ENCODE measurements around the gene CNOT2.
A peak's percentile ranks its signal among the peaks of the same experiment; 100 is the strongest.

Gene CNOT2, protein sequence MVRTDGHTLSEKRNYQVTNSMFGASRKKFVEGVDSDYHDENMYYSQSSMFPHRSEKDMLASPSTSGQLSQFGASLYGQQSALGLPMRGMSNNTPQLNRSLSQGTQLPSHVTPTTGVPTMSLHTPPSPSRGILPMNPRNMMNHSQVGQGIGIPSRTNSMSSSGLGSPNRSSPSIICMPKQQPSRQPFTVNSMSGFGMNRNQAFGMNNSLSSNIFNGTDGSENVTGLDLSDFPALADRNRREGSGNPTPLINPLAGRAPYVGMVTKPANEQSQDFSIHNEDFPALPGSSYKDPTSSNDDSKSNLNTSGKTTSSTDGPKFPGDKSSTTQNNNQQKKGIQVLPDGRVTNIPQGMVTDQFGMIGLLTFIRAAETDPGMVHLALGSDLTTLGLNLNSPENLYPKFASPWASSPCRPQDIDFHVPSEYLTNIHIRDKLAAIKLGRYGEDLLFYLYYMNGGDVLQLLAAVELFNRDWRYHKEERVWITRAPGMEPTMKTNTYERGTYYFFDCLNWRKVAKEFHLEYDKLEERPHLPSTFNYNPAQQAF

DNA sequence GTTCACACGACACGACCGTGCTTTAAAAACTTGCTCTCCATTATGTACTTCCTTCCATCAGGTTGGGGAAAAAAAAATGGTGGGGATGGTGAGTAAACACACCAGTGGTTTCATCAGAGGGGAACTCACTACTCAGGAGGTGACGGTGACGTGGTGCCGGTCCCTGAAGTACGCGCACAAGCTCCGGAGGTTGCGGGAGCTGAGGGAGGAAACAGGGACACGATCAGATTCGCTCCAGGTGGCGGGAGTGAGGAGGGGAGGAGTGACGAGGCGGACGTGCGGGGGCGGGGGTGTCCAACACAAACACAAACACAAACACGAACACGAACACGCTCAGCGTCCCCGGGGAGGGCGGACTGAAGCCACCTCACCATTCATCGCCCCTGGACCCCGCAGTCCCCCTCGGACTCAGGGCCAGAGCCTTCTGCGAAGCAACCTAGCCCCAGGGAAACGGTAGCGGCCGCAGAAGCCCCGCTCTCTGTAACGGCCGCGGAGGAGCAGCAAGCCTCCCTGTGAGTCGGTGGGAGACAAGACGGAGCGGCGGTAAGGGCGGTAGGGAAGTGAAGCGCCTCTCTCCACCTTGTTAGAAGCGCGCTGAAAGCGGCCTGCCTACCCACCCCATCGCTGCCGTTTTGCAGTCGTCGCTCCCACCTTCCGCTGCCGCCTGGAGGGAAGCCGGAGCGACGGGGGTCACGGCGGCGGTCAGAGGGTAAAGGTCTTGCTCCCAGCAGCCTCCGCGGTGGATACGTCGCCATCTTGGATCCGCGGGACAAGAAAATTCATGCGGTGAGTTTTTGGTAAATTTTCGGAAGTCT, at the start of gene CNOT2:
Gene CNOT2 (plus strand): TSS at position 739 of the 815 bp plus-strand sequence. CDS start 34,794 bp downstream, outside the sequence.
- DNase-seq = peak; percentile 92

DNA sequence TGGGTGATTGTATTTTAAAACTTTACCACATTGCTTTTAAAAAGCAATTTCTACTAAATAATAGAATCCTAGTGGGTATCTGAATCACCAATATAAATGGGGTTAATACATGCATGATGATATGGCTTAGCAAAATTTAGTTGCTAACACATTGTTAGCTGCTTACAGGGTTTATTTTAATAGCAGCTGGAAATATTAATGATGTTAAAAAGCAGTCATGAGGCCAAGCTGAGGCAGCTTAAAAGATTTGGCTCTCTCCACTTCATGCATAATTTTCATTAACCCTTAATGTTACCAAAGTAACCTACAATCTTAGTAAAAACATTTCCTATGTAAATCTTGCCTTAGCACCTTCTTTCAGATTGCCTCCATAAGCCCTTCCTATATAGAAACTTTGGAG, 49.2 kb upstream of the CNOT2 start:
- DNase-seq = no peak

DNA sequence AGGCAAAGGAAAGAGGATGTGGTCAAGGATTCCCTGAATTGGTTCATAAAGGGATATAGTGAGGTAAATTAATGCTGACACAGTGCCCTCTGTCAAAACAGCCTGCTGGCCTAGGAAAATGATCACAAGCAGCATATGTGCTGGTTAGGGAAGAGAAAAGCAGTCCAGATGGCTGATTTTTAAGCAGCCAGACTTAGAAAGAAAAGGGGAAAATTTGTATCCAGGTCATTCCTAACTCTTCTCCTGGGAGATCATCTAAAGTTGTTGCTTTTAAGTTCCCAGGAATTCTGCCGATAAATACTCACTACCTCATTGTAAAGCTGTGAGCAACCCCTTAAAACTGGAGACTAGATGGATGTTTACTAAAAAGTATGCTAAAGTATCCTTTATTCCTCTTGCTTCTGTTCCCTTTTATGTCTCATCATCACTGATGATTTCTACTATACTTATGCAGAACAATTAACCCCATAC, 46.4 kb upstream of the CNOT2 start:
- peak; percentile 74 for DNase-seq

DNA sequence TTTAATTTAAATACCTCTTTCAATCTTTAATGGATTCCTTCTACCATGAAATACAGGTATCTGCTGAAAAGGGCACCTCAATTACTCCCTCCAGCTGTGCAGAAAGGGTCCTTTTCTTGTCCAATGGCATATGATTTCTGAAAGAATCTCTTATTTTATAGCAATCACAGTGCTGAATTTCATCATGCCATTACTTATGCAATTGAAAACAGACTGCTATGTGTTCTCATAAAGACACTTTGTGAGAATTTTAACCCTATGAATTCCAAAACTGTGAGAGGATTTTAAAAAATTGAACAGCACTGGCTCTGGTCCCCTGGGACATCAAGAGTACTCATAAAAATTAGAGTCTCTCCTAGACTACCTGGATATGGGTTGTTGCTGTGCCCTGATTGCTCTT, 45.9 kb upstream of the CNOT2 start:
- peak; percentile 62 for DNase-seq

DNA sequence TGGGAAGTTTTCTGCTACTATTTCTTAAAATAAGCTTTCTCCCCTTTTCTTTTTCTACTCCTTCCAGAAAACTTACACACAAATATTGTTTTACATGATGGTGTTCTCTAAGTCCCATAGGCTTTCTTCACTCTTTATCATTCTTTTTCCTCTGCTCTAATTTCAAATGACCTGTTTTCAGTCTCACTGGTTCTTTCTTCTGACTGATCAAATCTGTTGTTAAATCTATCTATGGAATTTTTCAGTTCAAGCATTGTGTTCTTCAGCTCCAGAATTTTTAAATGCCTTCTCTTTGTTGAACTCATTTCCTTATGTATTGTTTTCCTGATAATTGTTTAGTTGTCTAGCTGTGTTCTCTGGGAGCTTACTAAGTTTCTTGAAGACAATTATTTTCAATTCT, 29.5 kb upstream of the CNOT2 start:
- DNase-seq = no peak

DNA sequence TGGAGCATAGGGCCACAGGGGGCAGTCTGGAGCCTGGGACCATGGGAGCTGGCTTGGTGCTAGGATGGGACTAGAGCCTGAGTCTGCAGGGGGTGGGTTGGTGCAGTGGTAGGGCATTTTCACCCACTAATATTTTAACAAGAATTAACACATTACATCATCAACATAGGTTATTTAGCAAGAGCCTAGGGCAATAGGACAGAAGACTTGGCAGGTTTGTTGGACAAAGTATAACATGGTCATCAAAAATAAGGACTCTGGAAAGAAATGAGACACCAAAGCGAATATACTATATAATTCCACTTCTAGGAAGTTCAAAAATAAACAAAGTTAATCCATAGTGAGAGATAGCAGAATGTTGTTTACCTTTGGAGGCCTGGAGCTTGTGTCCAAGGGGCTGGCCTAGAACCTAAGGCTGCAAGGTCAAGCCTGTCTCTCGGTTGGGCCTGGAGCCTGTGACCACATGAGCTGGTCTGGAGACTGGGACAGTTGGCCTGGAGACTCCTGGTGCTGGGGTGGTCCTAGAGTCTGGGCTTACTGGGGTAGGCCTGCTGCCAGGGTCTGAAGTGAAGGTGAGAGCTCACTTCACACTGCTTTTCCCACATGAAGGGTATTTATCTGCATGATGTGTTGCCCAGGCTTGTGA, 28.1 kb upstream of the CNOT2 start:
- DNase-seq = no peak

DNA sequence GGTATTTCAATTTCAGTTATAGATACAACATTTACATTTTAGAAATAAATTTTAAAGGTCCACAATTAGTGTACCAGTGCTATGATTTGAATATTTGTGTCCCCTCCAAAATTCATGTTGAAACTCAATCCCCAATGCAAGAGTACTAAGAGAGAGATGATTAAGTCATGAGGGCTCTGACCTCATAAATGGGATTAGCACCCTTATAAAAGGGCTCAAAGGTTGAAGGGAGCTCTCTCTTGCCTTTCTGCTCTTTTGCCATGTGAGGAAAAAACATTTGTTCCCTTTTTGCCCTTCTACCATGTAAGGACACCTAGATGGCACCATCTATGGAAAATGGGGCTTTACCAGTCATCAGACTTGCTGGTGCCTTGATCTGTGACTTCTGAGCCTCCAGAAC, 25.8 kb upstream of the CNOT2 start:
- DNase-seq = no peak

DNA sequence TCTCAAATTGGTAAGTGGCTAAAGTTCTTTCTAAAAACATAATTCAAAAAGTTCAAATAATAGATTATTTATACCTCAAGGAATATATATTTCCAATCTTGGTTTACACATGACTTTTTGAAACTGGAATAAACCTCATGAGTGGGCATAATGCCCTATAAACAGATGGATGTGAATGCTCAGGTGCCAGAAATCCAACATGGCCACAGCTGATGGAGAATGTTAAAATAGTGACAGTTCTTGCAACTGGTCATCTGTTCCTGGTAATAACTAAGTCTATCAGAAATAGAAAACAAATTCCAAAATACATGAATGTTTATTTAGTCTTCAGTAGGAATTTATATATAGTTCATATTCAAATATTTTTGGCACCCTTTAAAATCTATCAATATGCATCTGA, 21.6 kb upstream of the CNOT2 start:
- no peak for DNase-seq

DNA sequence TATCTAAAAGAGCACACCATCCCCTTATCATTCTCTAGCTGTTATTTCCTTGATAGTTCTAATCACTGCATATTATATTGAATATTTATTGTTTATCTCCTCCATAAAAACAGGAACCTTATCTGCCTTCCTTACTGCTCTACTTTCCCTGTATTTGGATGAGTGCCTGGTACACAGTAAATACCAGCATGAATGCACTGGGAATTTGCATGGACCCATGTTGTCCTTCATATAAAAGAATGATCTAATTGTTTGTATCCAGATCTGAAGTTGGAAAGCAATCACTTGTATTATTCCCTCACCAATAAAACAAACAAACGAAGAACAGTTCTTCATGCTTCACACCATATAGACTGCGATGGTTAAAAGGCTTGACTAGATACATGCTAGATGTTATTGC, 15.3 kb upstream of the CNOT2 start:
- no peak for DNase-seq

DNA sequence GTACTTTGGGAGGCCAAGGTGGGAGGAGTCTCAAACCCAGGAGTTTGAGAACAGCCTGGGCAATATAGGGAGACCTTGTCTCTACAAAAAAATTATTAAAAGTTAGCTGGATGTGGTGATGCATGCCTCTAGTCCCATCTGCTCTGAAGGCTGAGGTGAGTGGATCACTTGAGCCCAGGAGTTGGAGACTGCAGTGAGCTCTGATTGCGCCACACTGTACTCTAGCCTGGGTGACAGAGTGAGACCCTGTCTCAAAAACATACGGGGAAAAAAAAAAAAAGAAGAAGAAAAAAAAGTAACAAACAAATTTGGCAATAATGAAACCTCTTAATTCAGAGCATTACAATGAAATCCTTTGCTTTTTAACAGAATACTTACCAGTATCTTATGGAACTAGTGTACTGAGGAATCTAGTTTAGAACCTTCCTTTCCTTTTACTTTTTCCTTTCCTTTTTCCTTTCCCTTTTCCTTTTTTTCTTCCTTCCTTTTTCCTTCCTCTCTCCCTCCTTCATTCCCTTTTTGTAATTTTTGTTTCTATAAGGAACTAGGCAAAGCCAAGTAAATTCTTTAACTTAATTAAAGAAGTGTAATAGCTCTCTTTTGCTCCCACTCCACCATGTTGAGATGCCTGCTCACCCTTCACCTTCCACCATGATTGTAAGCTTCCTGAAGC, 12.2 kb upstream of the CNOT2 start:
- no peak for DNase-seq

DNA sequence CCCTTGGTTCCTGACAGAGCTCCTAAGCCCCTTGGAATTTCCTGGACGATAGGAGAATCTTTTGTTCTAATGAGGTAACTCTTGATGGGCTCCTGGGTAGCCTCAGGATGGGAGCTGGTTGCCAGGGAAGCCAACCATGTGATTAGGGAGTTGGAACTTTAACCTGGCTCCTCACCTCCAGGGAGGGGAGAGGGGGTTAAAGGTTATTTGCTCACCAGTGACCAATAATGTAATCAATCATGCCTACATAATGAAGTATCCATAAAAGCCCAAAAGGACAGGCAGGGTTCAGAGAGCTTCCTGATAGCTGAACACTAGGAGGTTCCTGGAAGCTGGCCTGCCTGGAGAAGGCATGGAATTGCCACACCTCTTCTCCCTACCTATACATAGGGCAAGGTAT, 6.2 kb upstream of the CNOT2 start:
- DNase-seq = no peak

DNA sequence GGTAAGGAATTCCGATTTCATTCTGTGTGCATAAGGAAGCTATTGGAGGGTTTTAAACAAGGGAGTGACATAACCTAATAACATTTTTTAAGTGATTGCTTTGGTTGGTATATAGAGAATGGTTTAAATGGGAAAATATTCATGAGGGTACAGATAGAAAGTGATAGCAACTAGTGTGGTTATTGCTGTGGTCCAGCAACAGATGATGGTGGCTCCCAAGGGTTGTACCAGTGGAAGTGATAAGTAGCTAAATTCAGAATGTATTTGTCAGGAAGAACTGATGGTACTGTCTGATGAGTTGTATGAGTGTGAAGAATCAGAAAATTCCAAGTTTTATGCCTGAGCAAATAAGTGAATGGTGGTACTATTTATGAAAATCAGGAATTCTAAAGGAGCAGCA, 2.6 kb upstream of the CNOT2 start:
- peak; percentile 44 for DNase-seq

DNA sequence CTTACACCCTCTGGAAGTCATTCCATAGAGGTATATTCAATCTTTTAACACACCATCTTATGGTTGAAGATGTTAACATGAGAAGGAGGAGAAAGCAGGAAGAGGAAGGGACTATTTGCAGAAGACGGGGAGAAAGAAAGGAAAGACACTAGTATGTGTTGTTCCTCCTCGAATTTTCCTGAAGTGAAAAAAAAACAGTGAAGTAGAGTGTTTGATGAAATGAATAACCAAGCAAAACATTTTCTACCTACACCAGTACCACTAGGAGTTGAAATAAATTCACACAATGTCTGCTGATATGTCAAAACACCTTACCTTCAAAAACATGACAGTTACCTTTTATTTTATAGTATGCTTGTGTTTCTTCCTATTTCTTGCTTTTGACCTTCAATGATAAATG, 1.4 kb upstream of the CNOT2 start:
- DNase-seq = peak; percentile 52

DNA sequence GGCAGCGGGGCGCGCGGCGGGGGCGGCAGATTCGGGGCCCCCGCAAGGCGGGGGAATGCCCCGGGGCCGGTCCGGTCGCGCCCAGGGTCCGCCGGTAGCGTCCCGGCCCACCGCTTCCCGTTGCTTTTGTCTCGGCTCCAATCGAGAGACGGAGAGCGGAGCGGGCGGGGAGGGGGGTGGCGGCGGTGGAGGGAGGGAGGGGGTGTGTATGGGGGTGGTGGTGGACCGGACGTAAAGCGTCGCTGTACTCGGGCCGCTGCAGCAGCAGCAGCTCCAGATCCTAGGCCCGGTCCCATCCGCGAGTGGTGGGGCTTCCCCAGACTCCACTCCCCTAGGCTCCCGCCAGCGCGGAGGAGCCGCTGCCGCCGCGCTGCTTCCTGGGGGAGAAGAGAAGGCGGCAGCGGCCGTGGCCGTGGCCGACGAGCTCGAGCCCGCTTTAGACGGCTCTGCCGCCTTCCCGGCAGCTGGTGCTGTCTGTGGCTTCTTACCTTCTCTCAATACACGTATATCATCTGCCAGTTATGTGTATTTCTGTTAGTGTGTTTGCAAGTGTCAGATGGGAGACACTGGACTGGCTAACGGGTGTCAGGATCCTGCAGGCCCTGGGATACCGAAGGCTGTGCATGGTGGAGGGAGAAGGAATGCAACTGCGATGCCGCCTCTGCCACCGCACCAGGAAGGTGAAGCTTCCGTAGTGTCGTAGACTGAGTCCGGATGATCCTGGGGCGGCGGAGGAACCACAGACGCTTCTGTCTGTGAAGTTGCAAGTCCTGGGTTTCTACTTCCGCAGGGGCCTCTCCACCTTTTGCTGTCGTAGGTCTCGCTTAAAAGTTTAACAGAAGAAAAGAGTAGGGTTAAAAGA, 508 bp downstream of the CNOT2 start:
- peak; percentile 70 for DNase-seq

DNA sequence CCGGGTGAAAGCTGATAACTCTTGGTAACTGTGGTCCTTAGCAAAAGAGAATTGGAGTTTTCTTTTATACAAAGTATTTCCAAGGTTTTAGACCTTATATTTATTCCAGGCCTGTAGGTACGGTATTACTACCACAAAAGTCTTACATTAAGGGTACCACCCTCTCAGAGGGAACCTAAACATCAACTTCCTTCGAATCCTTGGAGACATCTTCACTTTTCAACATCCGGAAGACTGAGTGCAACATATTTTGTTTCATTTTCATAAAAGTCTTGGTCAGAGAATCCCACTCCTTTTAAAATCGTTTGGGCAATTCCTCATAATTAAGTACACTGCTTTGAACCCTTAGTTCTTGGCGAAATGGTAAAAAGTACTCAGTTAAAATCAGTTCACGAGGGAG, 1.2 kb downstream of the CNOT2 start:
- DNase-seq = peak; percentile 55

DNA sequence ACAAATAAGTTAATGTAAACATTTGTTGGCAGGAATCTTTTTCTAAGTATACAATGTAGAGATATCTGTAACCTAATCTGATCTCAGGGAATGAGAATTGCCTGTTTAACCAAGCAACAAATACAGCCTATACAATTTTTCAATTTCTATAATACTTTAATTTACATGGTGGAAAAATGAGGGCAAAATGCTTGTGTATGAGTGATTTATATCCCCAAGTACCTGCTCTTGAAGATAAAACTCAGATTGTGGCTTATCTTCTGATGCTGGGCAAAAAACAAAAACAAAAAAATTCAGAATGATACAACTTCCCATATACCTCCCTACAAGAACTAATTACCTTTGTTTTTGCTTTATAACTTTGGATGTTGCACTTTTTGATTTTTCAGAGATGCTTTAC, 2.2 kb downstream of the CNOT2 start:
- DNase-seq = no peak

DNA sequence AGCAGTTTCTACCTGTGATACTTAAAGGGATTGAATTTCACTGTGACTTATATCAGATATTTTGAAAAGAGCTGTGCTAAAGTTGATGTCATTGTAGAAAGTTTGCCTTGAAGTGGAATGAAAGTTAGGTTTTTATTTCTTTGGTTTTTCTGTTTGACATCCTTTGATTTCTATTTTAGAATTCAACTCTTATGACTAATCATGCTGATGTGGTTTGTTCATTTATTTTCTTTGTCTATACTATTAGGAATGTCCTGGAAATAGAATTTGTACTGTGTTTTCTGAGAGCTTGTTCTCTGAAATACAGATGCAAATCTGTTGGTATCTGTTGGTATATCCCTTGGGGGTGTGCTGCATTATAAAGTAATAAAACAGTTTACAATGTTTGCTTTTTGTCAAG, 3.3 kb downstream of the CNOT2 start:
- DNase-seq = no peak

DNA sequence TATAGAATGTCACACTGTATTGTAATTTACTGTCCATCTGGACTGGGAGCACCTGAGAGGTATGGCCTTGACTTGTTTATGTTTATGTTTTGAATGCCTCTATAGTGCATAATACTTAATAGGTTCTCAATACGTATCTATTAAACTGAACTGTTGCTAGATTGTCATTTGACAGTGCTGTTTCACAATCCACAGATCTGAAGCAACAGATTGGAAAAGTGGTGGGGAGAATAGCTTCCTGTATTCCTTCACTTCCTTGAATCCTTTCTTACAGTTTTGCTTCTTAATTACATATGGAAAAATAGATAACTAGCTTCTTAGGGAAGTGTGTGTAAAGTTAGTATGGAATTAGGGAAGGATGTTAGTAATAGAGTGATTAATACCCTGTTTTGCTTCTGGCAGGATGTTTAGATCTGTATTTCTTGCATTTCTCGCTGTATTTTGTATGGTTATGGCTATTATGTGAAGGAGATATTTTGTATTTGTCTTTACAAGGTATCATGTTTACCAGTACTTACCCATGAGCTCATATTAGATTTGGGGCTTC, 4.5 kb downstream of the CNOT2 start:
- peak; percentile 34 for DNase-seq

DNA sequence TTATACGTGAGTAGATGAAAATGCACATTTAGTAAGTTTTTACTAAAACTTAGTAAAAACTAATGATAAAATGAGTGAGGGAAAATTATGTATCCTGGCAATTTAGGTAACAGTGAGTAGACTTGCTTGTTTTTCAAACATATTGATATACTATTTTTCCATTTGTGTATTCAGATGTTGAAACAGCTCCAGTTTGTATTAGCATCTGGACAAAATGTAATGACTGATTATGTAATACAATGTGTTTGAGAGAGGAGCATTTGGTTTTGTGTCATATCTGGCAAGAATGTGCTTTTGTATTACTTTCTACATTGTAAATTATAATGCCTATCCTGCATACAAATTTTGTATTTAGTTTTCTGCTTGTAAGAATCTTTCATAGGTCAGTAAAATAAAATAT, 5.6 kb downstream of the CNOT2 start:
- no peak for DNase-seq

DNA sequence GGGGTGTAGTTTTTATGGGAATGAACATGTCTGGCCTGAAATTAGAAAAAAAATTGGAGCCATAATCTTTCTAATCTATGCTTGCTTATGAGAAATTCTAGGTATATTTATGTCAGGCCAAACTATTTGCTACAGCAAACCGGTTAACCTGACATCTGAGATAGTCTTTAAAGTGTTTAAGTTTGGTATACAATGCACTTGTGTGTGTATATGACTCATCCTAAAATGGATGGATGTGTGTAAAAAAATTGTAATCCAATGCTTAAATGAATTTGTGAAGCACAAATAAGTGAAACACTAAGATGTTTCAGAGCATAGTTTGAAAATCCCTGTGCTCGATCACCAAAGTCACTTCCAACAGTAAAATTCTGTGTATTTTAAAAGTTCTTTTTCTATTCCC, 6.7 kb downstream of the CNOT2 start:
- DNase-seq = no peak

DNA sequence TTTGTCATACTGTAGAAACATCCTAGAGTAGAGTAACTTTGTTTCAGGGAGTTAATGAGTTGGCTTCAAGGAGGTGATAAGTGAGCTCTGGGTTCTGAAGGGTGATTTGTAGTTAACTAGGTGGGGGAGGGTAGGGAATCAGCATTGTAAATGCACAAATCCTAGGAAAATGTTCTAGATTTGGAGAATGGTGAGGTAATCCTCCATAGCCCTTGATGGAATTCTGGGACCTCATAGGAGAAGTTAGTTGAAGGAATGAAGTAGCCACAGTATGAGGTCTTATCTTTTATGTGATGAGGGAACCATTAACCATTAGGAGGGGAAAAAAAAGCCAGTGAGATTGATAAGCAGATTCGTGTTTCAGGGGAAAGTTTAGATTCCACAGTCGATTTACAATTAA, 8.0 kb downstream of the CNOT2 start:
- DNase-seq = peak; percentile 26
